HepG2 (cell line): ENCODE measurements around the gene SCUBE2.

Experiments used
- ATF2 ChIP-seq: sonication (generic); formaldehyde crosslinking; IDR thresholded peaks from 2 replicates; pipeline ENCODE4 v1.4.0; 2020; ENCODE audit warnings: missing genetic modification reagents
- ATF7-NPFF ChIP-seq: sonication (generic); formaldehyde crosslinking; IDR thresholded peaks from 2 replicates; pipeline ENCODE4 v1.8.1; 2023; ENCODE audit warnings: mild to moderate bottlenecking, low read depth, missing genetic modification reagents, moderate library complexity
- TF ChIP-seq, protein P1 (sequence below): sonication (generic); formaldehyde crosslinking; IDR thresholded peaks from 2 replicates; pipeline ENCODE4 v1.5.0; 2020; ENCODE audit warnings: mild to moderate bottlenecking, missing genetic modification reagents, moderate library complexity

DNA sequence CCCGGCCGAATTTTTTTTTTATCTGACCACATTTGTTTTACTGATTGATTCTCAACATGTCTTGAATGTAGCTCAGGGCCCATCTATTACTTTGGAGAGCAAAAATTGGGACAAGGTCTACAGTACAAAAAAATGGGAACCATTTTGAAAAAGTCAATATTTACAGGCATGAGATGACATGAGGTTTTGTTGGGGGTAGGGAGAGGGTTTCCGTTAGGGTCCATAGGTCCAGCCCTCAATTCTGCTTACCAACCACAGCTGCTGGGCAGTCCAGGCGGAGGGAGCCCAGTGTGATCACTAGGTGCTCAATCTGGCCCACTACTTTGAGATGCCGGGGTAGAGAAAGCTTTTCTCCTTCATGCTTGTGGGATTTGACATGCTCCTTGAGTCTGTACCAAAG lies 105.9 kb downstream of the SCUBE2 start:
- TF ChIP-seq ATF2 (CRISPR knock-in tag) (no peak), ATF7-NPFF (CRISPR knock-in tag) (no peak)
- TF ChIP-seq, protein P1, sequence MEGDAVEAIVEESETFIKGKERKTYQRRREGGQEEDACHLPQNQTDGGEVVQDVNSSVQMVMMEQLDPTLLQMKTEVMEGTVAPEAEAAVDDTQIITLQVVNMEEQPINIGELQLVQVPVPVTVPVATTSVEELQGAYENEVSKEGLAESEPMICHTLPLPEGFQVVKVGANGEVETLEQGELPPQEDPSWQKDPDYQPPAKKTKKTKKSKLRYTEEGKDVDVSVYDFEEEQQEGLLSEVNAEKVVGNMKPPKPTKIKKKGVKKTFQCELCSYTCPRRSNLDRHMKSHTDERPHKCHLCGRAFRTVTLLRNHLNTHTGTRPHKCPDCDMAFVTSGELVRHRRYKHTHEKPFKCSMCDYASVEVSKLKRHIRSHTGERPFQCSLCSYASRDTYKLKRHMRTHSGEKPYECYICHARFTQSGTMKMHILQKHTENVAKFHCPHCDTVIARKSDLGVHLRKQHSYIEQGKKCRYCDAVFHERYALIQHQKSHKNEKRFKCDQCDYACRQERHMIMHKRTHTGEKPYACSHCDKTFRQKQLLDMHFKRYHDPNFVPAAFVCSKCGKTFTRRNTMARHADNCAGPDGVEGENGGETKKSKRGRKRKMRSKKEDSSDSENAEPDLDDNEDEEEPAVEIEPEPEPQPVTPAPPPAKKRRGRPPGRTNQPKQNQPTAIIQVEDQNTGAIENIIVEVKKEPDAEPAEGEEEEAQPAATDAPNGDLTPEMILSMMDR: no peak
